ENCODE data around the gene POLDIP2. TPM values are rescaled to one million over a fixed set of nuclear protein-coding genes. Genes with fewer than 3 reads are reported as not detected.

The POLDIP2 gene
- polyA plus RNA-seq, 1 donor = 83.6 TPM

DNA sequence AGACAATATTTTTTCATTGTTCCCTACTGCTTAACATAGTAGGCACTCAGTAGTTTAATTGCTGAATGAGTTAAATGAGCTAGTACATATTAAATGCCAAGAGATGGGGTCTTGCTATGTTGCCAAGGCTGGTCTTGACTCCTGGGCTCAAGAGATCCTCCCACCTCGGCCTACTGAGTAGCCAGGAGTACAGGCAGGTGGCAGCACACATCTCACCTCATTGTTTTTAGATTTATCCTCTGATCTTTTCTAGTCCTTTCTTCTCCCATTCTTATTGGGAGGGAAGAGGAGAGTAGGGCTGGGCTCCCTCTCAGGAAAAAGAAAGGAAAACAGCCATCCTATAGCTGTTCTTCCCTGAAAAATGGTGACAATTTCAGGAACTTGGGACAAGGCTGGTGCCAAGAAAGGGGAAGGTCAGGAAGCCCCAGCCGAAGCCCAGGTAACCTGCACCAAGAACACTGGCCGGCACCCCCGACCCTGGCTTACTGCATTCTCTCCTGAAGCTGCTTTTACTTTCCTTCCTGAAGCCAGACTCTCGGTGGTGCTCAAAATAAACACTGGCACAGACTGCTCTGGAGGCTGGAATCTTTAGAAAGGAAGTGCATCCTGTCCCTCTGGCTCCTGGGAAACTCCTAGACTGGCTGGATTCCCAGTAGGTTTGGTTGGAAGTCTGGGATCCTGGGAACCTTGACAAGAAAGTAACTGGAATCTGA, 19.1 kb downstream of the POLDIP2 start:
- DNase-seq = no peak

DNA sequence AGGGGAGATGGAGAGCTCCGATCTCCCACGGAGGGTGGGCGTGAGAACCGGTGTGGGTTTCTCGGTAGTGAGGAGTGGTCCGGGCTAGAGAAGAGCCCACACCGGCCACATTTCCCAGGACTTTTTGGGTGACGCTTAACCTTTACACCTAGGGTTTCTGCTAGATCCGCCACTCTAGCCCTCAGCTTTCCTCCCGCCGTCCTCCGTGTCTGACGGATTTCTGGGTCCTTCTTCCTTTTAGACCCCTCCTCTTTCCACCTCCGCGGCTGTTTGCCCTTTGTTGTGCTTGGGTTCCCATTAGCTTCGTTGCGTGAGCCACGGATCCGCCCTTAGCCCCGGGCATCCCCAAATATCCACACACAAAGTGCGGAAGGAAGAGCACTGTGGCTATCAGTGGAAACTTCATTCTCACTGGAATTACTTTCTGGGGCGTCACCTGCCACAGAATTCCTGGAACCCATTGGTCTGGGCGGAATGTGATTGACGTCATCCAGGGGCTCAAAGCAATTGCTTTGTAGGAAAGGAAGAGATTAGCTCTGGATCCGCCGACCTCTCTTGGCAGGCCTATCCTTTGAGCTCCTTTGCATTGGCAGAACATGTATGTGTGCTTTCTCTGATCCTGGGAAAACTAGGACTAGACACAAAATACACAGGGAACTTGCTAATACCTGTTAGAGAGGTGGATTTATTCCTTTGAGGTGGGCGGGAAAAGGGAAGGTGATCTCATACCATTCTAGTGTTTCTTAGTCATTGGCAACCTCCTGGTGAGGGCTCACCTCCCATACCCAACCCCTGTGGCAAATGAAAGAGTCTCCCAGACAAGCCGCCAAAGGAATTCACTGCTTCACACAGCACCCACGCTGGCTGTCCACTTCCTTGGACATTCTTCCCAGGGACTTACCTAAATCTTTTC, 21.1 kb downstream of the POLDIP2 start:
- peak; percentile 76 for DNase-seq

DNA sequence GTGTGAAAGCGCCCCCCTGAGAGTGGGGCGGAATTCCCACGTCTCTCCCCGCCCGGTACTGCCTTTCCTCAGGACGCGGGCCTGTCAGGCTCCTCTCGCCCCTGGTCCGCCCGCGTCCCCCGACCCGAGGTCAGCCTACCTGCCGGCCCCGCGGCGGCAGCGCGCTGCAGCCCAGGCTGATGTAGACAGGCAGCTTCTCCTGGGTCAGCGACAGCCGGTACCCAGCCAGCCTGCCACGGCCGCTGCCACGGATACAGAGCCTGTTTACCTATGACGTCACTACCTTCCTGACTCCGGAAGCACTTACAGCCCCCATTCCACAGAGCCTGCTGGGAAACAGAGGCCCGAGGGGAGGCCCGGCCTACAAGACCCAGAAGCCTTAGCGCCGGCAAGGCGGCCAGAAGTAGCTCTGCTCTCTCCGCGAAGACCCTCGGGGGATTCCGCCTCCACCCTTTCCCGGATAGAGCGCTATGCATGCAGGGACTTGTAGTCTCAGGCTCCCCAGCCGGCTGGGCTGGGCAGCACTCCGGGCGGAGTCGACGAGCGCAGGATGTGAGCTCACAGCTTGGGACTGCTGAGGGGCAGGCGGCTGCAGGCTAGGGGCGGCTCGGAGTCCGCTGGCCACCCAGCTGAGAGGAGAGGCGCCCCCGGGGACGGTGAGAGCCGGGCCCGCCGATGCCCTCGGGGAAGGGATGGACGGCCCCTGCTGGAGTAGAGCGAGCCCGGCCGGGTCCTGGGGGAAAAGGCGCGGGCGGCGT, 21.9 kb downstream of the POLDIP2 start, which contains the start of the genes IFT20 and TNFAIP1:
TSS of gene IFT20 (minus strand) at position 272 of the 758 bp plus-strand sequence. CDS start 3,487 bp downstream, outside the sequence.
TSS of gene TNFAIP1 (plus strand) at position 561 of the 758 bp plus-strand sequence. CDS start 3,761 bp downstream, outside the sequence.
- DNase-seq = peak; percentile 99

DNA sequence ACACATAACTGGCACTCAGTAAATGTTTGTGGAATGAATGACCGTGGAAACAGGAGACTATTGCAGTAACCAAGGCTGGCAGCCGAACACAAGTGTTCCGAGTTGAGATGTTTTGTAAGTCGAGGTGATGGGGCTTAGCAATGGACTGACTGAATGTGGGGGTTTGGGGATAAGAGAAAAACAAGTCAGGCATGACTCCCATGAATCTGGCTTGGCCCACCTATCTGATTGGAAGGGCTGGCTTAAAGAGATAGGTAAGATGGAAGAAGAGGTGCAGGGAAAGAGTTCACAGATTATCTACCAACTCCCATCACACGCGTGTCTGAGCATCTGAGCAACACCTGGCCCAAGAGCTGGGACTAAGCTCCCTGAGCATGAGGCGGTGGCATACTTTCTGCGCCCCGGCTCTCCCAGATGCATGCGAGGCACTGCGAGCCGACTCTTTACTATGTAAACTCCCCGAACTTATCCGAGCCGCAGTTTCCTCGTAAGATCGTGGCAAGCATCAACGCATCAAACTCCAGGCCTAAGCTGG, 22.6 kb downstream of the POLDIP2 start:
- no peak for DNase-seq

DNA sequence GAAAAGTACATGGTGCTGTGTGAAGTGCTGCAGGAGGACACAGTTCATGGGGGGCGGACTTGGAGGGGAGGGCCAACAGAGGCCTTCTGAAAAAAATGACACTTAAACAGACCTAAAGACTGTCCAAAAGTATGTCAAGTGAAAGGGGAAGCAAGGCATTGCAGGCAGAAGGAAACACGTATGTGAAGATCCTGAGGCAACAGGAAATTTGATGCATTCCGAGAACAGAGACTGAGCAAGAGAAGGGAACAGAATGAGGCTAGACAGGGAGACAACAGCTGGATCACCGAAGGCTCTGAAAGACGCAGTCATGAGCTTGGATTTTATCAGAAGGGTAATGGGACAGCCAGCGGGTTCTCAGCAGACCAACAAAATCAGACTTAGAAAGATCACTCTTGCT, 23.2 kb downstream of the POLDIP2 start:
- DNase-seq = no peak

DNA sequence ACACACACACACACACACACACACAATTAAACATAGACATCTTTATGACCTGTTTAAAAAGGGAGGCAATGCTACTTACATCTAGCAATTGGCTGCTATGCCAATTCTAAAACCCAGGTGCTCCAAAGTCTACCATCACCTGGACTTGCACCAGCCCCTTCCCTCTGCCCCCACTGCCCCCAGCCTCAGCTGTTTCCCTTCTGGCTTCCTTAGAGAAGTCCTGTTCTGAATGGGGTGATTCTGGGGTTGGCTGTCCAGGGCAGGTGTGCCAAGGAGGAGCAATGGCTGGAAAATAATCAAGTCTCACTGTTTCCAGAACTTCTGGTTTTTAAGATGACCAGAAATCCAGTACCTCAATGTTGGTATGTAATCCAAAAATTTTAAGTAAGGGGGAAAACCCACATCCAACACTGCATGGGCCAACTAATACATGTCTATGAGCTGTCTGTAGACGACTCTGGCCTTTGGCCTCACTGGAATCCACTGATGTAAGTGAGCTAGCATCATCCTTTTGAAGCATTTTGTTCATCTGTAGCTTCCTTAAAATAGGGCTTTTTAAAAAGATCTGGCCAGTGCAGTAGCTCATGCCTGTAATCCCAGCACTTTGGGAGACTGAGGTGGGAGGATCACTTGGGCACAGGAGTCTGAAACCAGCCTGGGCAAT, 24.1 kb downstream of the POLDIP2 start:
- no peak for DNase-seq

DNA sequence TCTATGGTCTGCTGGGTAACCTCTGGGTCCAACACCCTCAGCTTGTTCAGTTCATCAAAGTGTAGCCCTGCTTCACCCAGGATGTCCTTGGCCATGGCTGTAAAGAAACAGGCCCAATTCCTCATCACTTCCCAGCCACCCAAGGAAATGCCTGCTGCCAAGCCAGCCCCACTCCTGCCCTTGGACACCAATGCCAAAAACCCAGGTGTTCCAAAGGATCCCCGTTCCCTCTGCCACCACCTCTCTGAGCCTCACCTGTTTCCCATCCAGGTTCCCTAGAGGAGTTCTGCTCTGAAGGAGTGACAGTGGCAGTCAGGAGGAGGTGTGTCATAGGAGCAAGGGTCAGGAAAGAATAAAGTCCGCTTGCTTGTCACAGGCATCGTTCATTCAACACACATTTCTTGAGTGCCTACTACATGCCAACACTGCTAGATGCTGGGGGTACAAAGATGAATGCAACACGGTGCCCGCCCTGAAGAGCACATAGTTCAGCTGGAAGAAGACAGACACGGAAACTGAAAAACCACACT, 25.4 kb downstream of the POLDIP2 start:
- DNase-seq = no peak

DNA sequence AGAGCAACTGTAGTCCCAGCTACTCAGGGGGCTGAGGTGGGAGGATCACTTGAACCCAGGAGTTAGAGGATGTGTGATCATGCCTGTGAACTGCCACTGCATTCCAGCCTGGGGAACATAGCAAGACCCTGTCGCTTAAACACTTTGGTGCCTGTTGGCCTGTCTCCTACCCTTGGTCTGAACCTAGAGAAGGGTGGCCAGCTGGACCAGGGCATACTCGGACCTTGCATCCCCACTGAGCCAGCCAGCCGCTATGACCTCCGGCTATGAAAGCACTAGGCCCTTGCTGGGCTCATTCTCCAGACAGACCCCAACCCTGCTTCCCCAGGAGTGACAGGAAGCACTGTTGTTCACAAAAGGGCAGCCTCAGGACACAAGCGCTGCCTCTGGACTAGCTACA, 26.7 kb downstream of the POLDIP2 start:
- DNase-seq = no peak

DNA sequence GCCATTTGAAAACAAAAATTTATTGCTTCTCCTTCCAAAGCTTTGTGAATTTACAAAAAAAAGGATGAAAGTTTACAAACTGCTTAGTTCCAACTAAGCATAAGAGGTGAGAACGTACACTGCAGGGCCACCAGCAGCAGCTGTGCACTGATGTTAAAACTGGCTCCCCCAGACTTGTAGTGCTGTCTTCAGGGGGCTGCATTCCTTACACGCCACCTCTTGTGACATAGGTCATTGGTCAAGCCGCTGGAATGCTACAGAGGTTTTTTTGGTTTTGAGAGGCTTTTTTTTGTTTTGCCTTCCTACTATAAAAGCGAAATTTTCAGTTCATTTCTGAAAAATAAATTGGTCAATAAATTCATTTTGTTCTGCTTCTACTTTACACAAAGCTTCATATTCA, 29.0 kb downstream of the POLDIP2 start:
- DNase-seq = no peak

DNA sequence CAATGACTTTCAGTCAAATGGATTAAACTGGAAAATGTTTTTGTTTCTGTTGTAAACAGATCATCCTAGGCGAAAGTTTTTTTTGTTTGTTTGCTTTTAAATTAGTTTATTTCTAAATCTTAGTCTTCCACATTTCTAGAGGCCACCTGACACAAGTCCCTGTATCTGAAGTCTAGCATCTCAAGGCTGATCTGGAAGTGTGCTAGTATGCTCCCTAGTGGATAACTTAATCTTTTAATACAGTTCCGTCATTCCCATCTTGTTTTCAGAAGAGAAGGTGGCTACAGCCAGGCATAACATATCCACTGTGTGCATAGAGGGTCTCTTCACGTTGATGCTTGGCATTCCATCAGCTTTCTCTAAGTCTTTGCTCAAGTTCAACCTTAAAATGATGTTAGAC, 29.6 kb downstream of the POLDIP2 start:
- no peak for DNase-seq

DNA sequence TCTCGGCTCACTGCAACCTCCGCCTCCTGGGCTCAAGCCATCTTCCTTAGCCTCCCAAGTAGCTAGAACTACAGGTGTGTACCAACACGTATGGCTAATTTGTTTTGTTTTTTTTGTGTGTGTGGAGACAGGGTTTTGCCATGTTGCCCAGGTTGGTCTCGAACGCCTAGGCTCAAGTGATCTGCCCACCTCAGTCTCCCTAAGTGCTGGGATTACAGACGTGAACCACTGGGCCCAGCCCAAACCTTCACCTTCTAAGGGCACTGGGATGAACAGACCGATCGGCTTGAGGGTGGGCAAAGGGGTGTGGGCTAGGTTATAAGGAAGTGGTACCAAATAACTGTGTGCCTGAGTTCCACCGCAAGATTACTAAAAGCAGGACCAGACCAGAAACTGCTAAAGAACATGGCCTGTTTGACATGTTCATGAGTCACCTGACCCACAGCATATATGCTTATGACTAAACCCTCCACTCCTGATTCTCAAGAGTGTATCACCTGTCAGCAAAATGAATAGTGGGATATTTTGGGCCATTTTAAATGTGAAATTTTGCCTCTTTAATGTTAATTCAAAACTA, 30.2 kb downstream of the POLDIP2 start:
- no peak for DNase-seq

DNA sequence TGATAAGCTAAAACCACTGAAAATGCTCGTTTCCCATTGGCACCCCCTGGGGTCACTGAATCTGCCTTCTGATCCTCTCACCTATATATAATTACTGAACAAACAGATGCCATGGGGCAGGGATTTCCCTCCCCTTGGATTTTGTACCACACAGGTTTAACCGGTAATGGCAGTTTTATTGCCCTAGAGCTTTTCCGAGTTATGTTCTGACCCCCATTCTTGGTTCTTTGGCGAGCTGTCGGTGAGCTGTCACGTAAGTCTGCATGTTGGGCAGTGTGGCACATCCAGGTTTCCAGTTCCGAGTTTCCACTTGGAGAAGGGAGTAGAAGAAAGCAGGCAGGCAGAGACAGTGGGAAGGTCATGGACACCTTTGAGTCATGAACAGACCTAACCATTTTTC, 31.2 kb downstream of the POLDIP2 start:
- no peak for DNase-seq

DNA sequence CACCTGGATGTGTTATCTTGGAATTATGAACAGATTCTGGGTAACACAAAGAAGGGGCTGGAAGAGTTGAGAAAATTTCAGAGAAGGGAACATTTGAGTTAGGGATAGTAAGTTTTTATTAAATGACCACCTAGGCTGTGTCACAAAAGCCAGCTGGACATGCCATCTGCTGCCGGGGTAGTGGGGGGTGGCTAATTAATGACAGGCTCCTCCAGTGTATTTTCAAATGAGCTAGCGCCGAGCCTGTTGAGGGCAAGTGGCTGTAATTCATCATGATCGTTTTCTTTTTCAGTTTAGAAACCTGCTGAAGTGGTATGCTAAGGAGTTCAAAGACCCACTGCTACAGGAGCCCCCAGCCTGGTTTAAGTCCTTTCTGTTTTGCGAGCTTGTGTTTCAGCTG, 32.1 kb downstream of the POLDIP2 start:
- DNase-seq = no peak

DNA sequence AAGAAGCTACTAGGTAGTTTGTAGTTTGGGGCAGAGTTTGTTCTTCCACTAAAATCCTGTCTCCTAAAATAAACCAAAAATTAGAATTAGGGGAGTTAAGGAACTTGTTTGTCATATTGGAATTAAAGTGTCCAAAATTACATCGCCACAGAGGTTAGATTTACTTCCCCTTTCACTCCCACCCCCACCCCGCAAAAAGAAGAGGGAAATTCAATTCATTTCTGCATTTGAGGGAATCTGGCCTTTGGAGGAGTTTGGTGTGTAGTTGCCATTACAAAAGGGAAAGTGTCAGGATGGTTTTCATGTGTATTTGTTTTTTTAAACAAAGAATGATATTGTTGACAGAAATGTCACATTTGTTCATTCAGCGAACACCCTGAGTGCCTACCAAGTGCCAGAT, 32.5 kb downstream of the POLDIP2 start:
- no peak for DNase-seq

DNA sequence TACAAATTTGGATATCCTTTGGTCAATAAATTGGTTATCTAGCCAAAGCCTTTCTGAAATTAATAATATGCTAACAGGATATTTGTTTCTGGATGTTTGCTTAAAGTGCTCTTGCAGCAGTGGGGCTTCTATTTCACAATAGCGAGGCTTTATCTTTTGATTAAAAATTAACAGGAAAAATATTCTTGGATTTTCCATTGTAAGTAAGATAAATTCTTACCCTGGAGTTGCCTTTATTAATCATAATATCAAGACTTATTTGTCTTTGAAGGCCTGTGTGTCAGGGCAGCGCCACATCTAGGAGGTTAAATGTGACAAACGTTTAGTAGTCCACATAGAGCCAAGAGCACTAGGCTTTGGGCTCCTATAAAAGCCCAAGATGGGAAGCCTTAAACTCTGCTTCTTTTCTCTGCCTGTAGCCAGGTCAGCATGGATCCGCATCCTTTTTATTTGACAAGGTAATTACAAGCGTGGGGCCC, 33.0 kb downstream of the POLDIP2 start:
- no peak for DNase-seq

DNA sequence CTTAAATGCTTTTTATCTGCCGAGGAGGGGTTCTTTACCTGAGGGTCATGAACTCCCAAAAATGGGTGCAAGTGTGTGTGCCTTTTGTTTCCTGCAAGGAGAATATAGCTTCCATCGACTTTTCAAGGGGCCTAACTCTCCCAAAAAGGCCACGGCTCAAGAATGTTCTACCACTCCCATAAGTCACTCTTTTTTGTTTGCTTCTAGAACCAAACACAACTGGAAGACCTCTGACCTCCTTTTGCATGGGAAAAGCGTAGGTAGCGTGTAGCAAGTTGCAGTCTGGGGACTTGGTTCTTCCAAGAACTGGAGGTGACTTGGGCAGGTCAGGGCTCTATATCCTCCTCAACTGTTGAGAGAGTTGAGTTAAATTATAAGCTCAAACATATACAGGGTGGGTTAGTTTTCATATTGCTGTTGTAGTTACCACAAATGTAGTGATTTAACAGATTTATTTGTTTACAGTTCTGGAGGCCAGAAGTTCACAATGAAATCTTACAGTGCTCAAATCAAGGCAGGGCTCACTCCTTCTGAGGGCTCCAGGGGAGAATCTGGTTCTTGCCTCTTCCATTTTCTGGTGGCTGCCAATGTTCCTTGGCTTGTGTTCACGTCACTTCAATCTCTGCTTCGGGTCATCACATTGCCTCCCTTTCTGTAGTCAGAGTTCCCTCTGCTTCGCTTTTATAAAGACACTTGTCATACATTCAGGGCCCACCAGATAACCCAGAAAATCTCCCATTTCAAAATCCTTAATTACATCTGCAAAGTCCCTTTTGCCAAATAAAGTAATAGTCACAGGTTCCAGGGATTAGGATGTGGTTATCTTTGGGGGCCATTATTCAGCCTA, 36.9 kb downstream of the POLDIP2 start:
- no peak for DNase-seq

DNA sequence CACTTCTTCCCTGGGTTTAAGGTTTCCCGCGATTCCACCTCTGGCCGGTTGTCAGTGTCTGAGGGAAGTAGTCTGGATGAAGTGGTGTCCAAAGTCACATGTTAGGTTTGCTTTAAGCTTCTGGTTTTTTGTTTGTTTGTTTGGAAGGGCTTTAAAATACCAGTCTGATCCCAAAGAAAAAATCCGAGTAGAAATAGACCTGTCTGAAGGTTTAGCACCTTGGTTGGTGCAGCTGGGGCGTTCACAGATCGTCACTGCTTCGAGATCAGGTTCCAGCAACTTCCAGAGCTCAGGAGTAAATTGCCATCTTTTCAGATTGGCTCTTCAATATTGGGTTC, 37.8 kb downstream of the POLDIP2 start:
- DNase-seq = no peak

DNA sequence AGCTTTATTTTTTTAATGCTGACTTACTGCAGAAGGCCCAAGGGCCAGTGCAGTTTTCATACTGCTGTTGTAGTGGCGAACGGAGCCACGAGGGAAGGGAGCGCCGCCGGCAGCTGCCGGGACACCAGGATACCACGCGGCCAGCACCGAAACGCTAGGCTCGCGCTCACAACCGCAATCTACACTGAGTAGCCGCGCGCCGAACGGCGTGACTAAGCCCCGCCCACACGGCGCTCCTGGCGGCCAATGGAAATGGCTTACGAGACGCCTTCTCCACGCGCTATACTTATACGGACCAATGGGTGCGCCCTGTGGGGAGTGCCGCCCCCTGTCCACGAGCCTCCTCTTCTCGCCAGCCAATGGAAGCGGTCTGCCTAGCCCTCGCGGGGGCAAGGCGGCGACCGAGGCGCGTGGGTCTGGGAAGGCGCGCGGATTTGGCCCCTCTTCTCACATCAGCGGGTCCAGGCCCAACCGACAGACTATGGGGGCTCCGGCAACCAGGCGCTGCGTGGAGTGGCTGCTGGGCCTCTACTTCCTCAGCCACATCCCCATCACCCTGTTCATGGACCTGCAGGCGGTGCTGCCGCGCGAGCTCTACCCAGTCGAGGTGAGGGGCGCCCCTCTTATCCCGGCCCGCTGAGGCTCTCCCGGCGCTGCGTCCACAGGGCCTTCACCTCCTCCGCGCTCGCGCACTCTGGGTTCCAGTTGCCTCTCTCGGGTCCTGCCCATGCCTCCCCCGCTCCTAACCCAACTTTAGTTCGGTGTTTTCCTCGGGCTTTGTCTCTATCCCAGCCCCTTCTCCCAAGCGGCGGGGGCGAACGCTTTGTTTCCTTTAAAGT, 38.3 kb downstream of the POLDIP2 start, which contains the start of gene TMEM97:
TSS of gene TMEM97 (plus strand) at position 442 of the 839 bp plus-strand sequence. CDS start at position 482, 40 bp downstream.
- peak; percentile 96 for DNase-seq
